GM13976 (cell line): ENCODE results near the gene IGFBP4.

Experiments used
- DNase-seq: peaks from one replicate; pipeline ENCODE4 v3.0.0; 2012; ENCODE audit warnings: low spot score
- CTCF ChIP-seq: IDR thresholded peaks from 2 replicates; pipeline ENCODE4 v1.5.1; 2012; ENCODE audit warnings: borderline replicate concordance, mild to moderate bottlenecking; ENCODE audit not compliant: insufficient read depth; ENCODE audit errors: extremely low read depth, missing control alignments, control extremely low read depth
- in situ Hi-C: fragments of 300-500 bp; cut with MboI; formaldehyde crosslinking; loops from one replicate; pipeline ENCODE4 v1.12.0; 2022; ENCODE audit warnings: low sequenced_read_pairs, mixed read lengths, inconsistent platforms; ENCODE audit not compliant: unreplicated experiment

Gene IGFBP4

GRCh38 chr17:40418428-40418706, 24.9 kb upstream of the IGFBP4 start:
- no peak for TF ChIP-seq CTCF
- DNase-seq: no peak
- in situ Hi-C loops: no loop called here

- no peak for DNase-seq
- in situ Hi-C loops: no loop called here
- no peak for TF ChIP-seq CTCF
Measured at GRCh38 chr17:40419559-40420331, 23.5 kb upstream of the IGFBP4 start.

GRCh38 chr17:40422990-40423633, 20.1 kb upstream of the IGFBP4 start:
- no peak for DNase-seq
- in situ Hi-C loops: no loop called here
- no peak for TF ChIP-seq CTCF

- DNase-seq: no peak
- in situ Hi-C loops: no loop called here
- no peak for TF ChIP-seq CTCF
Measured at GRCh38 chr17:40425741-40426140, 17.5 kb upstream of the IGFBP4 start.

- TF ChIP-seq CTCF: no peak
- in situ Hi-C loops: no loop called here
- no peak for DNase-seq
Measured at GRCh38 chr17:40427002-40427491, 16.2 kb upstream of the IGFBP4 start.

GRCh38 chr17:40430272-40431230, 12.7 kb upstream of the IGFBP4 start:
- in situ Hi-C loops: no loop called here
- DNase-seq: no peak
- TF ChIP-seq CTCF: no peak
